GM12874 (cell line): ENCODE data around the gene CIAO2B.

Experiments used
- CTCF ChIP-seq: IDR thresholded peaks from 2 replicates; pipeline ENCODE4 v1.5.1; 2011; ENCODE audit warnings: low read depth, mild to moderate bottlenecking, control low read depth, low read length, moderate library complexity; ENCODE audit not compliant: insufficient read depth

The CIAO2B gene

DNA sequence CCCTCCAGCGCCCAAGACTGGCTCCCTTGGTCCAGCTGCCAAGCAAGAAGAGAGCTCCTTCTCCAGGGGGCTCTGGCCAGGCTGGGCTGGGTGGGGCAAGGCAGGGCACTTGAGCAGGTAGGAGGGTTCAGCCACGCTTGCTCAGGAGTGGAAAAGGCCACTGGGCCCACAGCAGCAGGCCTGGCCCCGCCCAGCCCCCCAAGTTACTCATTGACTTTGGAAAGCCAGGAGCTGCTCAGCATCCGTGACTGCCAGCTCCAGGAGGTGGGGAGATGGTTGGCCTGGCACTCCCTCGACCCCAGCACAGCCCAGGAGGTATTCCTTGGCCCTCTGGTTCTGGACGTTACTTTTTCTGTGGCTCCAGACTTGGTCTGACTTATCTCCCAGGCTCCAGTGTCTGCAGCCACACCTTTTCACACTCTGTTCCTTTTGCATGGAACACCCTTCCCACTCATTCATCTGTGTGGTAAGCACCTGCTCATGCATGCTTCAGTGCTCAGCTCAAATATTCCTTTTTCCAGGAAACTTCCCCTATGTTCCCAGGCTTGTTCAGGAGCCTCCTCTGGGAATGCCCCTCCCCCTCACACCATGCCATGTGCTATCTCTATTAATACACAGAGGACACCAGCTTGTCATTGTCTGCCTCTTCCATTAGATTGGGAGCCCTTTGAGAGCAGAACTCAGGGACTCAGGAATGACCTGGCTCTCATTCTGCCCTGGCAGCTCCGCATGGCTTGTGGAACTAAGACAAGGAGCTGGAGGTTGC lies 15.2 kb downstream of the CIAO2B start, which contains the start of gene CDH16:
TSS of gene CDH16 (minus strand) at position 83 of the 766 bp plus-strand sequence. CDS start 820 bp downstream, outside the sequence.
- no peak for TF ChIP-seq CTCF

DNA sequence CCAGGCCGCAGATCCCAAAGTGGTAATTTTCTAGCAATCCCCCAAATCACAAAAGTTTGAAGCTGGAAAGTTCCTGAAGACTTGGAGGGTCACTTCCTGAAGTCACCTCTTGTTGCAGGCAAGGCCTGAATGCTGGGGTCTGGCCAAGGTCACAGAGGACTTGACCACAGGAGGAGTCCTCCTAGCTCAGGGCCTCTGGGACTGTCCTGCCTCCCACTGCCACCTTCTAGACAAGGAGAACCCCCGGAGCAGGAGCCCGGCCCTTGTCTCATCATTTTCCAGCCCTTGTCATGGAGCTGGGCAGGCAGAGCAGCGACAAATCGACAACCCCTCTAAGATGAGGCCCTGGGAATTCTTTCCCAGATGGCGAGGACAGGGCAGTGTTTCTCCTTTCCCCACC lies 15.8 kb downstream of the CIAO2B start:
- no peak for TF ChIP-seq CTCF

DNA sequence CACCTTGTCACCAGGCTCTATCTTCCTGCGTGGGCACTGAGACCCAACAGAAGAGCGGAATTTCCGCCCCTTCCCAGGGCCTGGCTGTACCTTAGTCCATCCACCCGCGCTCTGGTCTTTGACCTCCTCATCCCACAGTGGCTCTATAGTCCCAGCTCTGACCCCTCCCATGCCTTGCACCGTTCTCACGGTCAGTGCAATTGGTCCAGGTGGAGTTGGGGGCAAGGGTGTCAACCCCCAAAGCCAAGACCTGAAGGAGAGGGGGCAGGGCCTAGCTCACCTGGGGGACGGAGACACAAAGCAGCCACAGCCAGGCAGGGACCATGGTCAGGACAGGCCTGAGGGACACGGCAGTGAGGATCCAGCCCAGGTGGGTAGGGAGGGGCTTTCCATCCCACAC lies 16.5 kb downstream of the CIAO2B start:
- TF ChIP-seq CTCF, result no peak

GRCh38 chr16:66916518-66916917 lies 17.7 kb downstream of the CIAO2B start:
- no peak for TF ChIP-seq CTCF

- no peak for TF ChIP-seq CTCF
These were observed 19.2 kb downstream of the CIAO2B start for GRCh38 chr16:66915041-66915440.

DNA sequence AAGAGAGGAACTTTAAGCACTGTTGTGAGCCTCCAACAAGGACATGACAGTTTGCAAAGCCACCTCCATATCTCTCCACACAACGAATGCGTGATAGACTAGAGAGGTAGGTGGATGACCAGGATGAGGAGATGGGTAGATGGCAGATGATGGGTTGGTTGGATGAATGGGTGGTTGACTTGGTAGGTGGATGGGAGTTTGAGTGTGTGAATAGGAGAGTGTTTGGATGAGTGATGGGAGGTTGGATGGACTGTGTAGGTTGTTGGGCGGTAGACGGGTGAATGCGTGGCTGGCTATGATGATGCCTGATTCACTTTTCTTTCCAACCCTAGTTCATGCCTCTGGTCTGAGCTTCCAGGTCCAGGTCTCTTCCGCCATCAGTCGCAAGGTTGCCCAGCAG lies 19.7 kb downstream of the CIAO2B start:
- no peak for TF ChIP-seq CTCF

DNA sequence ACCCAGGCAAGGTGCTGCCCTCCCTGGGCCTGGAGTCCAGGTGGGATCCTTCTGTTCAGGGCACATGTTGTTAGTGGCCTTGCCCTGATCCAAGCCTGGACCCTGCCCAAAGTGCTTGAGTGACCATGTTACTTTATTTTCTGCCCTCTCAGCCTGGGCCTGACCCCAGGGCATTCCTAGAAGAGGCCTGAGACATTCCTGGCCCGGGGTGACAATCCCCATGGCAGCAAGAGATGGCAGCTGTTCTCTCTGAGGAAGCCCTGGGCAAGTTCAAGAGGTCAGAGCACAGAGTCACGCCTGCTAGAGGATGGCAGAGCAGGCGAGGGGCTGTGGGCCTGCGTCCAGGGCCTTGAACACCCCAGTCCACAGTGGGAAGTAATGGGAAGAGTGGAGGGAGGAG lies 20.5 kb downstream of the CIAO2B start:
- no peak for TF ChIP-seq CTCF
